ENCODE results near the gene ILKAP.

Gene ILKAP

DNA sequence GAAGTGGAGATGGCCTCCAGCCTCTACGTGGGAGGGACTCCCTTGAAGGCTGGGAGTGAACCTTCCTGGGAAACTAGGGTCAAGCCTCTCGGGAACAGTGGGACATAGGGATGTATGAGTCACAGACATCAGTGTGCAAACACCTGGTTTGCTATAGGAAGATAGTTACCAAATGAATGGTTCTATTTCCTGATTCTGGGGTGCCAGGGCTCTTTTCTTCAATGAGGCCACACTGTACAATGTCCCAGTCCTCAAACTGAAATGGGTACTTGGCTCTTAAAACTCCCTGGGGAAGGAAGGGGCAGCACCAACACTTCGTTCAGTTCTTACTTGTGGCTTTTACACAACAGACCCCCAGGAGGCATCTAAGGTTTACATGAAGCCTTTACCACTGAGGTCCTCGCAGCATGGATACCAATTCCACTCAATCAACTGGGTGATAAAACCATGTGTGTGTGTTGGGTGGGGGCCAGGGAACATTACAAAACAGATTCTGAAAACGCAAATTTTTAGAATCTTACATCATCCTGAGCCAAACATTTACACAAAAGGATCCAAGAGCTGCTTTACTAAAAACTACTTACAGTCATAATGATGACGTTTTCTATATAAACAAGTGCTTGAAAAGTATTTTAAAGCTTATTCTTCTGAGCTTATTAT, 34.3 kb downstream of the ILKAP start:
- DNase-seq = no peak
- Mint-ChIP-seq H3K27ac (no peak overlapping the region), H3K36me3 (peaks cover 36% of the 10 kb centered on the region), H3K9me3 (no peaks in the 10 kb centered on the region), H3K27me3 (peaks cover 21% of the 10 kb centered on the region), H3K4me1 (peaks cover 5% of the 10 kb centered on the region), H3K4me3 (no peak overlapping the region)
- CTCF ChIA-PET = no interaction called here

DNA sequence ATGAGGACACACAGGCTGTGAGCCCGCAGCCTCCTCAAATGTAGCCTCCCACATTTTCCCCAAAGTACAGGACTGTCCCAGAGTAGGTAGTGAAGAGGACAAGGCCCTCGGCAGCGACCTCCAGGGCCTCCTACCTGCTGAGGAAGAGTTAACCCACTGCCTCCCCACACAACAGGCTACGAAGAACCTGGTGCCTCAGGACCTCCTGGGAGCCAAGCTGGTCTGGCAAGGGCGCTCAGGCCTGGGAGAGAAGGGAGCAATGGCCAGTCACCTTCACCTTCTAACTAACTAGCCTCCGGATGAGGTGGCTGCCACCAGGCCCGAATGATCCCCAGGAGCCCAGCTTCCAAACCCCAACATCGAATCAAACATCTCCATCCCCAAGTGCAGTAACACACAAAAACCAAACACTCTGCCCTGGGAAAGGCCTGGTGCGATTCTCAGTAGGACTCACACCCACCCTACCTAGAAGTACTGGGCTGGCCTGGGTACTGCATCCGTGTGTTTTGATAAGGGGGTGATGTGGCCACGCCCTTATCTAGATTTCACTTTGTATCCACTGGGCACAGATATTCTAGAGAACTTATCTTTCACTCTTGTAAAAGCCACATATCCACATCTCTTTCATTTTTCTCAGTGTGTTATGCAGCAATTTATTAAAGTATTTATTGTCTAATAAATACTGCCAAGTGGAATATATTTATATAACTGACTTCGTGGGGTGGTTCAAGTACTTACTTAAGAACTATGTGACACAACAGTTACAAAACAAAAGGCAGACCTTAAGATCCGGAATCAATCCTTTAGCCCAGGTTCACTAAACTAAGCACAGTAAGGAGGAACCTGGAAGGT, 35.1 kb downstream of the ILKAP start:
- Mint-ChIP-seq H3K27me3 (peaks cover 25% of the 10 kb centered on the region), H3K4me3 (no peak overlapping the region), H3K27ac (no peak overlapping the region), H3K36me3 (peaks cover 29% of the 10 kb centered on the region), H3K9me3 (no peaks in the 10 kb centered on the region), H3K4me1 (peaks cover 5% of the 10 kb centered on the region)
- CTCF ChIA-PET = no interaction called here
- no peak for DNase-seq

DNA sequence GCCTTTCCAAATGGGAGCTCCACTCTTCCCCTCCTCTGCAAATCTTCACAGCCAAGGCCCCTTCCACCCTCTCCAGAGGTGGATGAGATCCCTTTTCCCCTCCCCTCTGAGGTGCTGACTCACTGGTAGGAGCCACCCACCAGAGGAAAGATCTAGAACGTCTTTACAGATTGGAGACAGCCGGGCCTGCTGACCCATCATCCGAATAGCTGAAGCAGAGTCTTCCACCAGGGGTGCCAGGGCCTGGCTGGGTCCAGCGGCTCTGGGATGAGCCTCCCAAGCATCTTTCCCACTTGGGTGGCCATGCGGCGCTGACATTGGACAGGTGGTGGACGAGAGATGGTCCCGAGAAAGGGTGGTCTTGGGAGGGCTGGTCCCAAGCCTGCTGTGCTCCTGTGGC, 35.7 kb downstream of the ILKAP start:
- Mint-ChIP-seq H3K27me3 (peaks cover 31% of the 10 kb centered on the region), H3K27ac (peak overlapping the region; percentile 19), H3K36me3 (peaks cover 22% of the 10 kb centered on the region), H3K9me3 (no peaks in the 10 kb centered on the region), H3K4me1 (peaks cover 5% of the 10 kb centered on the region), H3K4me3 (no peak overlapping the region)
- CTCF ChIA-PET = no interaction called here
- DNase-seq = no peak

DNA sequence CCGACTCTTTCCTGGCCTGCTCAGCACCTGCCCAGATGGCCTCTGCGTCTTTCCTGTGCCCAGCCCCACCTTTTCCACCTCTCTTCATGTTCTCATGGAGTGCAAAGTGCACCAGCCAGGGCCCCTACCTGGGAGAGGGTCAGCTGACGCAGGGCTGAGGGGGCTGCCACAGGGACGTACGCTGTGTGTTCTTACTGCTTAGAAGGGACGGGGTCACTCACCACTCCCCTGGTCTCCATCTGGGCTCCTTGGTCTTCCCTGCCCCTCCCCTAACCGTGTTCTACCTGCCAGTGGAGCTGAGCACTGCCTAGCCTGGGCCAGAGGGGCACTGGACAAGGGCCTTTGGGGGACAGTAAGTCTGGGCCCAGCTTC, 36.2 kb downstream of the ILKAP start:
- Mint-ChIP-seq H3K36me3 (peaks cover 18% of the 10 kb centered on the region), H3K4me3 (no peak overlapping the region), H3K27ac (peak overlapping the region; percentile 37), H3K27me3 (peaks cover 36% of the 10 kb centered on the region), H3K9me3 (no peaks in the 10 kb centered on the region), H3K4me1 (peaks cover 5% of the 10 kb centered on the region)
- DNase-seq = no peak
- CTCF ChIA-PET = no interaction called here

DNA sequence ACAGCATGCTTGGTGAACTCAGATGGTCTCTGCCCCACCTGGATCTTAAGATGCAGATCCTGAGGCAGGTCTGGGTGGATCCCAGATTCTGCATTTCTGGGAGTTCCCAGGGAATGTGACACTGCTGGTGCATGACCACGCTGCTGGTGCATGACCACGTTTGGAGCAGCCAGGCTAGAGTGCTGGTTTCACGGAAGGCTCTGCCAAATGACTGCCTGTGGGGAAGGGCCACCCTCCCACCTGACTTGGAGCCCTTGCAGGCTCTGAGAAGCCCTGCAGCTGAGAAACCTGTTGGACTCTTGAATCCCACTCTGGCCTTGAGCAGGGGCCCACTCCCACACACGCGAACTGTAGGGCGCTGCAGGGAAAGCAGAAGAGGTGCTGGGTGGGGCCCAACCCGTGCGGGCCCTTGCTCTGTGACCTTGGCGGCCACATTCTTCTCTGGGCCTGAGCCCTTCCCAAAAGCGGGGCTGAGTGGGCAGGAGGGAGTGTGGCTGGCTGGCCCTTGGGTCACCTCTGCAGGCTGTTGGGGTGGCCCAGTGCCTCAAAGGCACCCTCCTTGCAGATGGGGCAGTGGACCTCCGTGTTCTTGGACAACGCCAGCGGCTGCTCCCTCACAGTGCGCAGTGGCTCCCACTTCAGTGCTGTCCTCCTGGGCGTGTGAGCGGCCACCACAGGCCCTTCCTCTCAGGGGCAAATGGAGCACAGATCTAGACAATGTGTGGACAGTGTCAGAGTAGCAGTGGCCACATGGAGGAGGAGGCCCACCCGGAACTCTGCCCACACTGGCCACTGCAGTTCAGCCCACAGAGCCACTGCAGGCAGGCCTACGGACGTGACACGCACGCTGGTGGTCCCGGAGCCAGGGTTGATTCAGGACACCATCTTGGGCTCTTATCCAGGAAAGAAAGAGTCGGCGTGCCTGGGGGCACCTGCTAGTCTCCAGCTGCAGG, 36.8 kb downstream of the ILKAP start:
- Mint-ChIP-seq H3K4me1 (peaks cover 5% of the 10 kb centered on the region), H3K27me3 (peaks cover 42% of the 10 kb centered on the region), H3K9me3 (no peaks in the 10 kb centered on the region), H3K4me3 (no peak overlapping the region), H3K27ac (no peak overlapping the region), H3K36me3 (peaks cover 16% of the 10 kb centered on the region)
- CTCF ChIA-PET = no interaction called here
- no peak for DNase-seq

DNA sequence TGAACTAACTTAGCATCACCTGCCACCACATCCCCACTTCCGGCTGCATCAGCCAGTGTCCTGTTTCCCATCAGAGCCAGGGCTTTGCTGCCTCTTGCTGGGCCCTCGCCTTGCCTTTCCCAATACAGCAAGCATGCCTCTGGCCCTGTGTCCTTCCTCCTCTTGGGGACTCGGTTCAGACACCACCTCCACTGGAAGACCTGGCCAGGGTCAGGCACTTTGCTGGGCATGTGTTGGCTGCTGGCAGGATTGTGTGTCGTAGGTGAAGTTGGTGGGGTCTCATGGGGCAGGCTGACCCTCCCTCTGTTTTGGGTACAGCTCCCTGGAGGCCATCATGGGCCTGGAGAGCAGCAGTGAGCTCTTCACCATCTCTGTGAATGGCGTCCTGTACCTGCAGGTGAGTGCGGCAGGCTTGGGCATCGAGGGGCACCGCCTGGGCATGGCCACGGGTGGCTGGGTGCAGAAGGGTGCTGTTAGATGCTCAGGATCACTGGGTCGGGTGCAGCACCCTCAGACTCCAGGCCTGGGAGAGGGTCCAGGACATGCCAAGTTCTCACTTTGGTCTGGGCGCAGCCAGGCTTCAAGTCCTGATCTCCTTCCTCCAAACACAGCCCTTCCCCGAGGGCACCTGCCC, 38.1 kb downstream of the ILKAP start:
- CTCF ChIA-PET = no interaction called here
- Mint-ChIP-seq H3K4me3 (no peak overlapping the region), H3K4me1 (peaks cover 5% of the 10 kb centered on the region), H3K36me3 (peaks cover 13% of the 10 kb centered on the region), H3K27ac (no peak overlapping the region), H3K27me3 (peaks cover 55% of the 10 kb centered on the region), H3K9me3 (no peaks in the 10 kb centered on the region)
- DNase-seq = no peak

DNA sequence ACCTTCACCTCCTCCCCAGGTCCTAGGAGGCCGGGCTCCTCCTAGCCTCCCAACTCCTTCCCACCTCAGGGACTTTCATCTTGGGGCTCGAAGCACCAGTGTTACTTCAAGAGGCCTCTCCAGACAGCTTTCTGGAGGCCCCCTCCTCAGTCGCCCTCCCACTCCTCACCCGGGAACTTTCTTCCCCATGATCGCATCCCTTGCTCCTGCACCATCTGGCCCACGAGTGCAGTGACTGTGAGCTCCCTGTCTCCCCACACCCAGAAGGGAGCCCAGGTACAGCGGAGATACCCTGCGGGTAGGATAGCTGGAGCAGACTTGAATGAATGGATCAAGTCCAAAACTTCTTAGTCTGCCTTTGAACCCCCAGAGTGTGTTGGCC, 38.6 kb downstream of the ILKAP start:
- CTCF ChIA-PET = no interaction called here
- Mint-ChIP-seq H3K27ac (no peak overlapping the region), H3K4me3 (no peak overlapping the region)

DNA sequence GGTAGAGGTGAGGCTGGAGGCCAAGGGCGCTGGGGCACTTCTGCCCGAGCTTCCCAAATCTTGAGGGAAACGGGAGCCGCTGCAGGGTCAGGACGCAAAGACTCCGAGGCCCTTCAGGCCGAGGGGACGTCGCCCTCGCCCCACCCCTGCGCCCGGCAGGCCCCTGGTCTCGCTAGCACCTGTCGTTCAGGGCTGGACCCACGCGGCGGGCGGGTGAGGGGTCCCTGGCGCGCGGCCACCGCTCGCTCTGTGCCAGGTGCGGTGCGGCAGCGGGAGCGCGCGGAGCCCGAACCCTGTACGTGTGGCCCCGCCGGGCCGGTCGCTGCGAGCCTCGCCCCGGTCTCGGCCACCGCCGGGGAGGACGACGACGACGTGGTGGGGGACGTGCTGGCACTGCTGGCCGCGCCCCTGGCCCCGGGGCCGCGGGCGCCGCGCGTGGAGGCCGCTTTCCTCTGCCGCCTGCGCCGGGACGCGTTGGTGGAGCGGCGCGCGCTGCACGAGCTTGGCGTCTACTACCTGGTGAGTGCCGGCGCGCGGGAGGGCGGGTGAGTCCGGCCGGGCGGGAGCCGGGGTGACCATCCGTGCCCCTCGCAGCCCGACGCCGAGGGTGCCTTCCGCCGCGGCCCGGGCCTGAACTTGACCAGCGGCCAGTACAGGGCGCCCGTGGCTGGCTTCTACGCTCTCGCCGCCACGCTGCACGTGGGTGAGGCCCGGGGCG, 39.9 kb downstream of the ILKAP start:
- Mint-ChIP-seq H3K27me3 (peaks cover 69% of the 10 kb centered on the region), H3K36me3 (peaks cover 2% of the 10 kb centered on the region), H3K4me1 (peaks cover 11% of the 10 kb centered on the region), H3K27ac (no peak overlapping the region), H3K4me3 (no peak overlapping the region), H3K9me3 (no peaks in the 10 kb centered on the region)
- CTCF ChIA-PET = interaction anchor here (1.0 kb wide), 1 partner anchor 37 kb away, joined by 3 read pairs; no protein-coding TSS in a partner anchor
- DNase-seq = no peak

More for the DNA sequence above, 38.6 kb downstream of the ILKAP start:
- H3K27me3 Mint-ChIP-seq = peaks cover 60% of the 10 kb centered on the region
- peaks cover 10% of the 10 kb centered on the region for H3K36me3 Mint-ChIP-seq
- H3K4me1 Mint-ChIP-seq = peaks cover 5% of the 10 kb centered on the region
- no peaks in the 10 kb centered on the region for H3K9me3 Mint-ChIP-seq
- DNase-seq = no peak

DNA sequence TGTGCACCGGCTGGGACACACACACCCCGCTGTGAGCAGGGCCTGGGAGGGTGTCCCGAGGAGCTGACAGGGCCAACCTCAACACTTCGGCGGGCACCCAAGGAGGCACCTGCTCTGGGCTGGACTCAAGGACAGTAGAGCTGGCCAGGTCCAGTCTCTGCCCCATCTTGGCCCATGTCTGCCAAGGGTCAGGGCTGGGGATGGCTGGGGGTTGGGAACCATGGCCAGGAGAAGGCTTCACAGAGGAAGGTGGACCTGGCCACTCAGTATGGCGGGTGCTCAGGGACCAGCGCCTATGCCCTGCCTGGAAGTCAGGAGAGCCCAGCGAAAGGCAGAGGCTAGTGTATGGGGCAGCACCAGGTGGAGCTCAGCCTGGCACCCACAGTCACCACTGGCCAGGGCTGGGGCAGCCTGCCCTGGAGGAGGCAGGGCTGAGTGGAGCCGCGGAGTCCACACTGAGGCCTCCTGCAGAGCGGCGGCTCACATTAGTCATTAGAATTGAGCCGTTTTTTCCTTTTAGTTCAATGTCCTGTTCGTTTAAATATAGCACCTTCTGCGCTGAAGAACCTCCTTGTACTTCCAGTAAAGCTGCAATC, 40.6 kb downstream of the ILKAP start:
- DNase-seq = no peak
- H3K36me3 Mint-ChIP-seq = peaks cover 2% of the 10 kb centered on the region
- H3K27ac Mint-ChIP-seq = no peak overlapping the region
- CTCF ChIA-PET = interaction anchor here (1.0 kb wide), 1 partner anchor 36 kb away, joined by 3 read pairs; no protein-coding TSS in a partner anchor
- H3K9me3 Mint-ChIP-seq = no peaks in the 10 kb centered on the region
- peaks cover 11% of the 10 kb centered on the region for H3K4me1 Mint-ChIP-seq
- peaks cover 76% of the 10 kb centered on the region for H3K27me3 Mint-ChIP-seq
- no peak overlapping the region for H3K4me3 Mint-ChIP-seq

DNA sequence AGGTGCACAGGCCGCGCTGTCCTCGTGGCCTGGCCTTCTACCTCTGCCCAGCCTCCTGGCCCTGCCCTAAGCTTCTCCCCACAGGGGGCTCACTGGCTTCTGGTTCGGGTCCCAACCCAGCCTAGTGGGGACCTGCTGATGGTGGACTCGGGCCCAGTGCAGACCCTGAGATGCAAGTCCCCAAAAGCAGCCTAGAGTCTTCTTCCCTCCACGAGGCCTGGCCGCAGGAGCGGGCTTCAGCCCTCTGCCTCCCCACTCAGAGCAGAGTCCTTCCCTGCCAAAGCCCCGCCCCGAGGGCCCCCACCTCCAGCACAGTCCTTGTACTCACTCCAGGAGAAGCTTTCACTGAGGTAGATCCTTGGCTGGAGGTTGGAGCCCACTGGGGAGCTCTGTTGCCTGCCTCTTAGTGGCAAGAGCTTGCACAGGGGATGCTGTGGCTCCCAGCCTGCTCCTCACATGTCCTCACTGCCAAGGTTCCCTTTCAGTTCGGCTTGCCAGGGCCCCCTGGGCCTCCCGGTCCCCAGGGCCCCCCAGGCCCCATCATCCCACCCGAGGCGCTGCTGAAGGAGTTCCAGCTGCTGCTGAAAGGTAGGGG, 41.1 kb downstream of the ILKAP start:
- Mint-ChIP-seq H3K4me3 (no peak overlapping the region), H3K4me1 (peaks cover 11% of the 10 kb centered on the region), H3K36me3 (no peaks in the 10 kb centered on the region), H3K27me3 (peaks cover 82% of the 10 kb centered on the region), H3K27ac (no peak overlapping the region), H3K9me3 (no peaks in the 10 kb centered on the region)
- CTCF ChIA-PET = interaction anchor here (0.6 kb wide), 1 partner anchor 101 kb away, joined by 3 read pairs; no protein-coding TSS in a partner anchor
- no peak for DNase-seq

DNA sequence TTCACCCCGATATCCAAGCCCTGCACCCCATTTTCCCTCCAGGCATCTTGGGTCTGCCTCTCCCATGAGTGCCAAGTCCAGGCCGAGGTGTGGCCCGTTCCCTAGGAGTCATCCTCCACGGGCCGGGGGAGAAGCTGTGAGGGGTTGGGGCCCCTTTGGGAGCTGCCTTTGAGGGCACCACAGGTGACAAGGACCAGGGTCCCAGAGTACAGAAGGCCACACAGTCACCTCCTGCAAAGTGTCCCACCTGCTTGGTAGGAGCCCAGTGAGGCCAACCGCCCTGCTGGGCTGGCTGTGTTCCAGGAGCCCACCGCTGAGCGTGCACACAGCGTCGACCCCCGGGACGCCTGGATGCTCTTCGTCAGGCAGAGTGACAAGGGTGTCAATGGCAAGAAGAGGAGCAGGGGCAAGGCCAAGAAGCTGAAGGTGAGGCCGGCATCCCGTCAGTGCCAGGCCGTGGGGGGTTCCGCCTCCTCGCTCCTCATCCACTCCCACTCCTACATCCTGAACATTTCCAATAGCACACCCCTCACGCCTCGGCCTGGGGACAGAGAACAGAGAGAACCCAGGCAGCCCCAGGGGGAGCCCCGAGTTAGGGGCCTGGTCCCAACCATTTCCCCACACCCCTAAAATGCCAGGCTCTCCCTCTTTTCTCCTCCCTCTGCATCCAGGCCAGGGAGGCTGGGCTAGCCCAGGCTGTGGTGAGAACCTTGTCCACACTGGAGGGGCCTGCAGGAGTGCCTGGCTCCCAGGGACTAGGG, 42.0 kb downstream of the ILKAP start:
- CTCF ChIA-PET = interaction anchor here (1.4 to 3.3 kb wide), 2 partner anchors 102 to 193 kb away, joined by 3 to 21 read pairs; no protein-coding TSS in a partner anchor
- Mint-ChIP-seq H3K9me3 (no peaks in the 10 kb centered on the region), H3K27me3 (peaks cover 87% of the 10 kb centered on the region), H3K27ac (no peak overlapping the region), H3K4me1 (peaks cover 11% of the 10 kb centered on the region), H3K4me3 (no peak overlapping the region), H3K36me3 (no peaks in the 10 kb centered on the region)
- no peak for DNase-seq

Measured in activated naive CD4-positive, alpha-beta T cell treated with anti-CD3 and anti-CD28 coated beads, Interleukin-2, amount 10 ng/mL, durations not matched to agents 7 days and 5 days (primary cell).